Mucosa of descending colon (tissue), 3 donors: ENCODE results near the gene HLX. TPM values are rescaled to one million over a fixed set of nuclear protein-coding genes. Genes with fewer than 3 reads are reported as not detected.
A peak's percentile ranks its signal among the peaks of the same experiment; 100 is the strongest.

Experiments
- ATAC-seq: fragments of 200-7000 bp; cut with Tn5 transposase; one replicate; pipeline ENCODE4 v1.9.1; 2020; ENCODE audit warnings: mild to moderate bottlenecking, moderate library complexity
- DNase-seq, 3 donors: peaks; one replicate each; pipeline ENCODE4 v3.0.0-alpha.2; 2020
- H3K36me3 ChIP-seq: fragments of 200-600 bp; one replicate; pipeline ENCODE4 v1.8.0; 2021; ENCODE audit warnings: low read depth, mild to moderate bottlenecking
- H3K4me1 ChIP-seq: fragments of 200-600 bp; one replicate; pipeline ENCODE4 v1.8.0; 2021; ENCODE audit warnings: low read depth, mild to moderate bottlenecking
- H3K4me3 ChIP-seq: fragments of 200-600 bp; one replicate; pipeline ENCODE4 v1.8.0; 2021; ENCODE audit warnings: mild to moderate bottlenecking
- H3K9me3 ChIP-seq: fragments of 200-600 bp; one replicate; pipeline ENCODE4 v1.8.0; 2021; ENCODE audit warnings: mild to moderate bottlenecking
- intact Hi-C, 2 donors: fragments of 100-400 bp; cut with DNase I in 1 of 2; cut with micrococcal nuclease in 1 of 2; formaldehyde crosslinking; loops; one replicate each; pipeline versions ENCODE4 v1.11.0 to v1.11.1; 2022; cut with DNase I, micrococcal nuclease
- long read RNA-seq, 2 donors: library from polyadenylated mRNA; unstranded; transcript quantifications; one replicate each; pipeline ENCODE4 v2.0.0, GENCODE V29; 2019 to 2021
- total RNA-seq, 3 donors: library from RNA; stranded (reverse); fragmentation: NEBNext Ultra II Directional in 2 of 3; extraction: Animal tissue kit (Norgen Biotek cat#: 25700) in 2 of 3; gene quantifications; one replicate each; pipeline versions ENCODE4 v1.2.1 to v1.2.4, GENCODE V29; 2021 to 2023
- TF ChIP-seq, protein P1 (sequence below): fragments of 200-600 bp; IDR thresholded peaks from one replicate; pipeline ENCODE4 v1.8.0; 2022; ENCODE audit warnings: antibody characterized with exemption, mild to moderate bottlenecking
- donor health status: DM: no; HTN: no; CAD: no; lungs with moderate emphysema.
- donor health status: DM: no; HTN: no; CAD: no.
- donor health status: DM: no; HTN: yes; CAD: no.

HLX gene, protein sequence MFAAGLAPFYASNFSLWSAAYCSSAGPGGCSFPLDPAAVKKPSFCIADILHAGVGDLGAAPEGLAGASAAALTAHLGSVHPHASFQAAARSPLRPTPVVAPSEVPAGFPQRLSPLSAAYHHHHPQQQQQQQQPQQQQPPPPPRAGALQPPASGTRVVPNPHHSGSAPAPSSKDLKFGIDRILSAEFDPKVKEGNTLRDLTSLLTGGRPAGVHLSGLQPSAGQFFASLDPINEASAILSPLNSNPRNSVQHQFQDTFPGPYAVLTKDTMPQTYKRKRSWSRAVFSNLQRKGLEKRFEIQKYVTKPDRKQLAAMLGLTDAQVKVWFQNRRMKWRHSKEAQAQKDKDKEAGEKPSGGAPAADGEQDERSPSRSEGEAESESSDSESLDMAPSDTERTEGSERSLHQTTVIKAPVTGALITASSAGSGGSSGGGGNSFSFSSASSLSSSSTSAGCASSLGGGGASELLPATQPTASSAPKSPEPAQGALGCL
- 10 to 100 TPM in 1 of 3 donors, 1 to 10 TPM in 2; 2.6 to 43.4 (median 6.2) TPM for total RNA-seq
- long read RNA-seq, donor 1, full-length matches to known transcripts: 70 of 72 reads
- long read RNA-seq, donor 1, partial matches to known transcripts: 0 of 72 reads
- long read RNA-seq, donor 1, other reads (novel, unspliced or antisense): 2 of 72 reads
- long read RNA-seq, donor 2, transcript HLX-201 (4 exons, 2,280 nt): major isoform, 5 of 5 reads
- long read RNA-seq, donor 2, partial matches to known transcripts: 0 of 5 reads
- long read RNA-seq, donor 2, other reads (novel, unspliced or antisense): 0 of 5 reads

DNA sequence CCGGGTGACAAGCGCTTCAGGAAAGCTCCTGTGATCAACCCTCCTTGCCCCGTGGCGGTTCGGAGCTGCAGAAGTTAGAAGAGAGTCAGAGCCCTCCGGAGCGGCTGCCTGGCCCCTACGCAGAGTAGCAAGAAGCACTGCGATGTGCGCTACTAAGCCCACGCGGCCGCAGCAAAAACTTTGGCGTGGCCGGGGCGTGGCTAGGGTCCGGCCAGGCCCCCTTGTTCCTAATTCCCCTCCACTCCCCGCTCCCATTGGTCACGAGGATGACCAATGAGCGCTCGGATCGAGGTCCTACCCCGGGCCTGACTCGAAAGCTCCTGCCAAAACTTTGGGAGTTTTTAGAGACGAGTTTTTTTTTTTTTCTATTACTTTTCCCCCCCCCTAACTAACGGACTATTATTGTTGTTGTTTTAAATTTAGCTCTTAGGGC lies at the start of gene HLX:
HLX (plus strand) TSS at position 368 of the 433 bp plus-strand sequence. CDS start 415 bp downstream, outside the sequence.
- no peaks in the 10 kb centered on the region for H3K36me3 ChIP-seq
- peak; percentile 77 to 90 (median 78) for DNase-seq
- intact Hi-C loops: loop anchor here in 1 of 2 donors (10.0 kb wide), 2 partner anchors 64 to 556 kb away; no protein-coding TSS in a partner anchor
- H3K9me3 ChIP-seq: no peaks in the 10 kb centered on the region
- TF ChIP-seq, protein P1, sequence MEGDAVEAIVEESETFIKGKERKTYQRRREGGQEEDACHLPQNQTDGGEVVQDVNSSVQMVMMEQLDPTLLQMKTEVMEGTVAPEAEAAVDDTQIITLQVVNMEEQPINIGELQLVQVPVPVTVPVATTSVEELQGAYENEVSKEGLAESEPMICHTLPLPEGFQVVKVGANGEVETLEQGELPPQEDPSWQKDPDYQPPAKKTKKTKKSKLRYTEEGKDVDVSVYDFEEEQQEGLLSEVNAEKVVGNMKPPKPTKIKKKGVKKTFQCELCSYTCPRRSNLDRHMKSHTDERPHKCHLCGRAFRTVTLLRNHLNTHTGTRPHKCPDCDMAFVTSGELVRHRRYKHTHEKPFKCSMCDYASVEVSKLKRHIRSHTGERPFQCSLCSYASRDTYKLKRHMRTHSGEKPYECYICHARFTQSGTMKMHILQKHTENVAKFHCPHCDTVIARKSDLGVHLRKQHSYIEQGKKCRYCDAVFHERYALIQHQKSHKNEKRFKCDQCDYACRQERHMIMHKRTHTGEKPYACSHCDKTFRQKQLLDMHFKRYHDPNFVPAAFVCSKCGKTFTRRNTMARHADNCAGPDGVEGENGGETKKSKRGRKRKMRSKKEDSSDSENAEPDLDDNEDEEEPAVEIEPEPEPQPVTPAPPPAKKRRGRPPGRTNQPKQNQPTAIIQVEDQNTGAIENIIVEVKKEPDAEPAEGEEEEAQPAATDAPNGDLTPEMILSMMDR: no peak
- peak within 1 kb of the TSS; percentile 20 for H3K4me3 ChIP-seq
- peaks cover 15% of the 10 kb centered on the region for H3K4me1 ChIP-seq
- peak; percentile 75 for ATAC-seq

DNA sequence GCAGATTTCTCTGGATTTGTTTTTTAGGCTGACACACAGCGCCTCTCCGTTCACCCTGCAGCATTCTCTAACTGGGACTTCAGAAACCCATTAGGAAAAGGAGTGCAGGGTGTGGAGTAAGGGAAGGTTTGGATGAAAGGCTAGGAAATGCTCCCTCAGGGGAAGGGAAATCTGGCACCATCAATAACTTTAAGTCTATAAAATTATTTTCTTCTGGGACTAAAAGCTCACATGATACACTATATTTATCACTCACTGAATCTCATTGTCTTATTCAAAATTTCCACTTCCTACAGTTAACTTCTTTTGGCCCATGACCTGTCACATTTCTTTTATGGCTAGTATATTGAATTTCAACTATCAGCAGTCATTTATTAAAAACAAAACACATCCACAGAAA lies 45.8 kb upstream of the HLX start:
- intact Hi-C loops: no loop called here
- H3K36me3 ChIP-seq: no peaks in the 10 kb centered on the region
- H3K4me3 ChIP-seq: no peak overlapping the region
- no peaks in the 10 kb centered on the region for H3K4me1 ChIP-seq
- TF ChIP-seq, protein P1: no peak
- no peaks in the 10 kb centered on the region for H3K9me3 ChIP-seq
- ATAC-seq (no peak), DNase-seq (no peak)

DNA sequence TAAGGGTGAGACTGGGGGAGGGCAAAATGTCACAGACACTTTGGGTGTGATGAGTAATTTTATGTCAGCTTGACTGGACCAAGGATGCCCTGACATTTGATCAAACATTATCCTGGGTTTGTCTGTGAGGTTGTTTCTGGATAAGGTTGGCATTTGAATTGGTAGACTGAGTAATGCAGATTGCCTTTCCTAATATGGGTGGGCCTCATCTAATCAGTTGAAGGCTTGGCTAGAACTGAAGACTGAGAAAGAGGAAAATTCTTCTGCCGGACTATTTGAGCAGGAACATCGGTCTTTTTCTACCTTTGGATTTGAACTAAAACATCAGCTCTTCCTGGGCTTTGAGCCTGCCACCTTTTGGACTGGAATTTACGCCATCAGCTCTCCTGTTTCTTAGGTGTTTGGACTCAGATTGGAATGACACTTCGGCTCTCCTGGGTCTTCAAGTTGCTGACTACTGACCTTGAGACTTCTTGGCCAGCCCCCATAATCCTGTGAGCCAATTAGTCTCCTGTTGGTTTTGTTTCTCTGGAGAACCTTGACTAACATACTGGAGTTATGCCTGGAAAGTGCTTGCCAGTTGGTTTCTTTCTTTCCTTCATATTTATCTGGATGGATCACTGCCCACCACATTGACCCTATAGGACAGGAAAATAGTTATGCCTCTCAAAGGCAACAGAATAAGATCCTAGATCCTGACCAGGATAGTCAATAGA lies 44.9 kb upstream of the HLX start:
- Histone ChIP-seq H3K9me3 (no peaks in the 10 kb centered on the region), H3K4me3 (no peak overlapping the region), H3K36me3 (no peaks in the 10 kb centered on the region), H3K4me1 (no peaks in the 10 kb centered on the region)
- TF ChIP-seq, protein P1: no peak
- DNase-seq: no peak
- intact Hi-C loops: no loop called here
- ATAC-seq: no peak

DNA sequence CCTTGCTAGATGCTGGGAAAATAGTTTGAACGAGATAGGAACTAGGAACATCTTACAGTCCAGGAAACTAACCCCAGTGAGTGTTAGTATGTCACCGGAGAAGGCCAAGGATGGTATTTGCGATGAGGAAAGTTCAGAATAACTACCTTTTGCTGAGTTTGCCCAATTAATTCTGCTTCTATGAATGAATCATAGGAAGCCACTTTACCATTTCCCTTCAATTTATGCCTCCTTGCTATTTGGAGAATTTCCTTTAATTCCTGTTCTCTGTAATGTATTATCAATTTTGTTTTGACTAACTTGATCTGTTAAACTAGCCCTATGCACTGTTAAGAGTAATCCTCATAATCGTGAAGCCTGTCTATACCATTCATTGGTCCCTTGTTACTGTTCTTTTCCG lies 40.7 kb upstream of the HLX start:
- TF ChIP-seq, protein P1: no peak
- no peak for DNase-seq
- intact Hi-C loops: no loop called here

DNA sequence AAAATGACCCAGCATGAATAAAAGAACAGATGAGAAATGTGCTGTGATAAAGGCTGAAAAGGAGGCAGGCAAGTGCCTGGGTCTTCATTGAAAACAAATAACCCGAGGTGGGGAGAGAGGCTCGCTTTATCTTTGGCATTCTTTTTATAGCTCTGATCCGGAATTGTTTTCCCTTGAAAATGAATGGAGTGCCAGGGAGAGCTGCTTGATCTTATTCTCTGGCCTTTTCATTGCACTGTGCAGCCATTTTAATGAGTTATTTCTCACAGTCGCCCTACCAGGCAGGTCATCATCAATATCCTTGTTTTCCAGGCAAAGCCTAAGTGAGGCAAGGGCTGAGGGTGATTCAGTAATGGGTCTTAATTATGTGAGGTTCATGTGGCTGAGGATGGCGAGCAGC lies 39.8 kb upstream of the HLX start:
- intact Hi-C loops: no loop called here
- TF ChIP-seq, protein P1: no peak
- Histone ChIP-seq H3K36me3 (no peaks in the 10 kb centered on the region), H3K4me3 (no peak overlapping the region), H3K4me1 (no peaks in the 10 kb centered on the region), H3K9me3 (no peaks in the 10 kb centered on the region)
- DNase-seq: no peak
- ATAC-seq: no peak

More for the DNA sequence above, 40.7 kb upstream of the HLX start:
- Histone ChIP-seq H3K36me3 (no peaks in the 10 kb centered on the region), H3K9me3 (no peaks in the 10 kb centered on the region), H3K4me1 (no peaks in the 10 kb centered on the region), H3K4me3 (no peak overlapping the region)
- no peak for ATAC-seq
